GM21381 (cell line): ENCODE results near the gene GALK1.
"Not testable (repeated sequence)": the region's sequence is repeated elsewhere in the genome, so short reads cannot be mapped to it uniquely, and the experiment has no call there.

Experiments
- ATAC-seq: cut with Tn5 transposase; IDR thresholded peaks from one replicate; pipeline ENCODE4 v1.9.1; 2021; ENCODE audit warnings: mild to moderate bottlenecking, moderate library complexity; ENCODE audit not compliant: unreplicated experiment

The GALK1 gene

DNA sequence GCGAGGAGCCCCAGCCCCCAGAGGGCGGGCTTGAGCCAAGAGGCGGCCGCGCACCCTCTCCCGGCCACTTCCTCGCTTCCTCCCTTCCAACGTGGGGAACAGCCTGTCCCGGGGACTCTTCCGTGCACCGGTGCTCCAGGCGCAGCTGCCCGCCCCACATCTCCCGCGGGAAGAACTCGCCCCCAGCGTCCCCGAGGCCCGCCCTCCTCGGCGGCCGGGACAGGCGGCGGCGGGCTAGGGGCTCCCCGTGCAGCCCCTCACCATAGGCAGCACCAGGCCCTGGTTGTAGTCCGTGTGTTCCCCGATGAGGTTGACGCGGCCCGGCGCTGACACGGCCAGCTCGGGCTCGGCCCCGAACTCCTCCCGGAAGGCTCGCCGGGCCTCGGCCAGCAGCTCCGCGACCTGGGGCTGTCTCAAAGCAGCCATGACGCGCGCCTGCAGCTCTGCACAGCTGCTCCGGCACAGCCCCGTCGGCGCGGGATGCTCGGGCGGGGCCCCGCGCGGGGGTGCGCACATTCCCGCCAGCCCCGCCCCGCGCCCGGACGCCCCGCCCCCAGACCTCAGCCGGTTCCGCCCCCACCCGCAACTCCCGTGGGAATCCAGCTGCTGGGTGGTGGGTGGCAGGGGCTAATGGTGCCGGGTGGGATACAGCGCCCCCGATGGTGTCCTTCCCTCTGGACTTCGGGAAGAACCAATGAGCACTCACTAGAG, at the start of gene GALK1:
Gene GALK1 (minus strand): TSS at position 482 of the 711 bp plus-strand sequence. CDS start 56 bp downstream, at position 426.
- peak; percentile 74 for ATAC-seq

DNA sequence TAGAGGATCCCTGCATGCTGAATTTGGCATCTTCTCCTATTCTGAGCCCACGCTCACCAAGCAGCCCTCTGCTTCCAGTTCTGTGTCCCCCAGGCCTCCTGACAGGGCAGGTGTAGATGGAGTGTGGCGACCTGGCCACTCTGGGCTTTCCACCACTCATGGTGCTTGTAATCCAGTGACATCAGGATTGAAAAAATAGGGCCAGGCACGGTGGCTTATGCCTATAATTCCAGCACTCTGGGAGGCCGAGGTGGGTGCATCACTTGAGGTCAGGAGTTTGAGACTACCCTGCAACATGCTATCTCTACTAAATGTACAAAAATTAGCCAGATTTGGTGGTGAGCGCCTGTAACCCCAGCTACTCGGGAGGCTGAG, 49.0 kb upstream of the GALK1 start:
- ATAC-seq, result no peak

DNA sequence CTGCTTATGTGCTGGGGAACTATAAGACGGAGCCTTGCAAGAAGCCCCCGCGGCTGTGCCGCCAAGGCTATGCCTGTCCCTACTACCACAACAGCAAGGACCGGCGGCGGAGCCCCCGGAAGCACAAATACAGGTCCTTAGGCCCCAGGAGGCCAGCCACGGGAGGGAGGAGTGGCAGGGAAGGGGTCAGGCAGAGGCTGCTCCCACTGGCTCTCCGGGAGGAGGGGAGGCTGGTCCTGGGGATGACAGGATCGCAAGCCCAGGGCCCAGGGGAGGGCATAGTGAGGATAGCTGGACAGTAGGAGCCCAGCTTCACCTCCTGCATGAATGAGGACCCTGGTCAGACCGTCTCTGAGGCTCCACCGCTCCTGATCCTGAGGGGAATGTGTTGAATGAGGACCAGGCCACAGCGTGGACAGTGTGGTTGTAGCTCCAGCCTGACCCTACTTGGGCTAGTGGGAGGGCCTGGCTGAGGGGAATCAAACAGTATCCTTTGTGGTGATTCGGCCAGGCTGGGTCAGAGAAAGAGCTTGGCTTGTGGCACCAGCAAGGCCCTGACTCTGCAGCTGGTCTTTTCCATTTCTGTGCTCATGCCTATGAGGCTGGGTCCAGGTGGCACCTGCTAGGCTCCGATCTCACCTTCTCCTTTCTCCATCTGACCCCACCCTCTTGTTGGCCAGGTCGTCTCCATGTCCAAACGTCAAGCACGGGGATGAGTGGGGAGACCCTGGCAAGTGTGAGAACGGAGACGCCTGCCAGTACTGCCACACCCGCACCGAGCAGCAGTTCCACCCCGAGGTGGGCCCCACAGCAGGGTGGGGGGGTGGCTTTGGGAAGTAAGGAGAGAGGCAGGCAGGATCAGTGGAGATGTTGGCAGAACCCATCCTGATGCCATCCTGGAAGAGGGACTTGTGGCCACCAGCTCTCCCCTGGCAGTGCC, 48.4 kb upstream of the GALK1 start:
- ATAC-seq, result no peak

DNA sequence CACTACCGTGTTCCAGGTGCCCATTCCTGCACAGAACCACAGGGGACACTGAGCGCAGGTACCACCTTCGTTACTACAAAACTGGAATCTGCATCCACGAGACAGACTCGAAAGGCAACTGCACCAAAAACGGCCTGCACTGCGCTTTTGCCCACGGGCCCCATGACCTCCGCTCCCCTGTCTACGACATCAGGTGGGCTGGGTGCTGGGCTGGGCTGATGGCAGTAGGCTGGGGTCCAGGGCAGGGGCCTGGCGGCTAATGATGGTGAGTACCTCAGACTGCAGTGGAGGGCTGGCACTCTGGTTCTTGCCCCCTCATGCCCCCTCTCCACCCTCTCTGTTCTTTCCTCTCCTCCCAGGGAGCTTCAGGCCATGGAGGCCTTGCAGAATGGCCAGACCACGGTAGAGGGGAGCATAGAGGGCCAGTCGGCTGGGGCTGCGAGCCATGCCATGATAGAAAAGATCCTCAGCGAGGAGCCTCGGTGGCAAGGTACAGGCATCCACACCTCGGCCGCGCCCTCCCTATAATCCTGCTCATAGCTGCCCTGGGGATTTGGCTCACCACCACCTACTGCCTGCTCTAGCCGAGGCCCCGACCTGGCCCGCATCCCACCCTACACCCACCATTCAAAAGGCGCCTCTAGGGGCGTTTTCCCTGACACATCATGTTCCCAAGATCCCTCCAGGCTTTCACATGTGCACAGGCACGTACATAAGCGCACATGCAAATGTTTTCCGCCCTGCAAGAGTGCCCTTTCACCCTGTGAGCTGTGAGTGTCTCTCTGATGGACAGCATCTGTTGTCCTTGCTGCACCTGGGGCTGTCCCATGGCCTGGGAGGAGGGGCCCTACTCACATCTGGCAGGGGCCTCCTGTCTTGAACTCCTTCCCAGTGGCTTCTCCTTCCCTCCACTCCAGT, 47.4 kb upstream of the GALK1 start:
- no peak for ATAC-seq

DNA sequence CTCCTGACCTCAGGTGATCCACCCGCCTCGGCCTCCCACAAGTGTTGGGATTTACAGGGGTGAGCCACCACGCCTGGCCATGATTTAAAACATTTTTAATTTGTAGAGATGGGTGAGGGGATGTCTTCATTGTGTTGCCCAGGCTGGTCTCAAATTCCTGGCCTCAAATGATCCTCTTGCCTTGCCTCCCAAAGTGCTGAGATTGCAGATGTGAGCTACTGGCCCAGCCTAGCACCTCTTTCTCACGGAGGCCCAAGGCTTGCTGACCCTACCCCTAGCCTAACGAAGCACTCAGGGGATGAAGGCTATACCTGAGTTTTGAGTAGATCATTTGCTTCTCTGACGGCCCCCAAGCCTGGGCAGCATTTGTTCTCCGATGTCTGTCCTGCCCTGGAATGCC, 46.2 kb upstream of the GALK1 start:
- no peak for ATAC-seq

DNA sequence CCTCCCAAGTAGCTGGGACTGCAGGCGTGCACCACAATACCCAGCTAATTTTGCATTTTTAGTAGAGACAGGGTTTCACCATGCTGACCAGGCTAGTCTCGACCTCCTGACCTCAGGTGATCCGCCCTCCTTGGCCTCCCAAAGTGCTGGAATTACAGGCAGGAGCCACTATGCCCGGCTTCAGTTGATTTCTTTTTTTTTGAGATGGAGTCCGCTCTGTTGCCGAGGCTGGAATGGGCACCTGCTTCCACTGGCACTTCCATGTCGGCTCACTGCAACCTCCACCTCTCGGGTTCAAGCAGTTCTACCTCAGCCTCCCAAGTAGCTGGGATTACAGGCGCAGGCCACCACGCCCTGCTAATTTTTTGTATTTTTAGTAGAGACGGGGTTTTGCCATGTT, 45.8 kb upstream of the GALK1 start:
- not testable (repeated sequence) for ATAC-seq

DNA sequence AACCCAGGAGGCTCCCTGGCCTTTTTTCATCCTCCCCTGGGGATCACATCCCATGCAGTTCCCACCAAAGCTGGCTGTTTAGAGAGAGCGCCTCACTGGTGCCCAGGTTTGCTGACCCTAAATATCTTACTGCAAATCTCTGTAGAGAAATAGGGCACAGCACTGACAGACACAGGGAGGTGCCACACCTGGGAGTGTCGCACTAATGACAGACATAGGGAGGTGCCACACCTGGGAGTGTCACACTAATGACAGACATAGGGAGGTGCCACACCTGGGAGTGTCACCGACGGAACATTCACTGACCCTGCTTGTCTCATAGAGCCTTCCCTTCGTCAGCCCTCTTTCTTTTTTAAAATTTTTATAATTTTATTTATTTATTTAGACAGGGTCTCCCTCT, 45.2 kb upstream of the GALK1 start:
- no peak for ATAC-seq

DNA sequence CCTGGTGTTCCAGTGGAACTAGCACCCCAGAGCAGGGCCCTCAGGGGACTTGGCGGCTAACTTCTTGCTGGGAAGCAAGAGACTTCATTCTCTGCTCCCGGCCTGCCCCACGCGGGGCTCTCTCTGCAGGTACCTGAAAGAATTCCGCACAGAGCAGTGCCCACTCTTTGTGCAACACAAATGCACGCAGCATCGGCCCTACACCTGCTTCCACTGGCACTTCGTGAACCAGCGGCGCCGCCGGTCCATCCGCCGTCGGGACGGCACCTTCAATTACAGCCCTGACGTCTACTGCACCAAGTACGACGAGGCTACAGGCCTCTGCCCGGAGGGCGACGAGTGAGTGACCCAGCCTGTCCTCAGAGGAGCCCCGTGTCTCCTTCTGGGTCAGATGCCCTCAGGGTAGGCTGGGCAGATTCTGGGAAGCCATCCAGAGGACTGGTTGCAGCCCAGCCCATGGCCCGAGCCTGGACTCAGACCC, 44.7 kb upstream of the GALK1 start:
- ATAC-seq, result no peak

DNA sequence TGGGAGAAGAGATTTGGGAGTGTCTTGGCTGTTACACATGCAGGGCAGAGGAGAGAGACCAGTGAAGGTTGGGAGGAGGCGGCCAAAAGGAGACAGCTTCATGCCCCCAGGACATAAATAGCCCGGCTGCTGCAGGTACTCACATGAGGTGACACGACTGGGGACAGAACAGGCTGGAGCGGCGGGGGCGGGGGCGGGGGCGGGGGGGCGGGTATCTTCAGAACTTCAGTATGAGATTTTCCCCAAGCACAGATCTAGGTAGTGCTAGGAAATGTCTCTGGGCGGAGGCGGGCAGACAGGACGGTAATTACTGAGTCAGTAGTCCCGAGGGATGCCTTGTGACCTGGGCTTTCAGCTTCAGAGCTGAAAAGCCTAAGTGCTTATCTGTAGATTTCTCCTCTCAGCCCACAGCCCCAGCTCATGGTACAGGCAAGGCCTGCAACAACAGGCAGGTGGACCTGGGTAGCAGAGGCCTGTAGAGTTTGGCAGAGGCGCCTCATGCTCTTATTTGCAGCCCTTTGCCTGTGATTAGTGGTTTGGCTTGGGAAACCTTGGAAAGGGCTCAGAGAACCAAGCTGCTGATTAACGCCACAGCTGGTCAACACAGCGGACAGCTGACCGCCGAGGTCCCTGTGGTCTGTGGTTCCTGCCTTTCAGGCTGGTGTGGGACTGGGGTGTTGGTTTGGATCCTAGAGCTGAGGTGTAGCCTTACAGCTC, 44.1 kb upstream of the GALK1 start:
- no peak for ATAC-seq

DNA sequence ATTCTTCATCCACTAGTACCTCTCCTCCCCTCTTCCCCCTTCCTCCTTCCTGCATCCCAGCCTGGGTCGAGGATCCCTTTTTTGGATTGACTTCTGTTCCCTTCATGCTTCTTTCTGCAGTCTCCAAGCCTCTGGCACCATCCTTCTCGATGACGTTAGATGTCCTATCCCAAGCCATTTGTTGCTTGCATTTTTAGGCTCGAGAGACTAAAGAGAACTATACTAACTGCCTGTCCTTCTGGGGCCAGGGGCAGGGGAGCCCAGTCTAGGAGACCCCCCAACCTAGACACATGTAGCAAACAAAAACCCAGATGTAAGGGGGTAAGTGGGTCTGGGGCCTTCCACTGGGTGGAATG, 43.5 kb upstream of the GALK1 start:
- ATAC-seq, result no peak

DNA sequence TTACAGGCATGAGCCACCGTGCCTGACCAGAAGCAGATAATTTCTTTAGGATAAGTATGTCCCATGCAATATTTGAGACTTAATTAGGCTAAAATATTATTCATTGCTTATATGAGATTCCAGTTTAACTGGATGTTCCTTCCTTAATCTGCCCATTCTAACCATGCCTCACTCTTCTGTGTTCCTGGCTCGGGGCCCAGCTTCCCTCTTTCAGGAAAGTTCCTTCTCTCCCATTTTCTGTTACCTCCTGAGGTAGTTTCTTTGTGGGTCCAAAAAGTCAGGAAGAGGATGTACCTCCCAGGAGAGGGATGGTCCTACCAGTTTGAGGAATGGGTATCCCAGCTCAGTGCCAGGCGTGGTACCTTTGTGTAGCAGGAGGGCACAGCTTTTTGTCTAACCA, 42.9 kb upstream of the GALK1 start:
- ATAC-seq, result no peak

DNA sequence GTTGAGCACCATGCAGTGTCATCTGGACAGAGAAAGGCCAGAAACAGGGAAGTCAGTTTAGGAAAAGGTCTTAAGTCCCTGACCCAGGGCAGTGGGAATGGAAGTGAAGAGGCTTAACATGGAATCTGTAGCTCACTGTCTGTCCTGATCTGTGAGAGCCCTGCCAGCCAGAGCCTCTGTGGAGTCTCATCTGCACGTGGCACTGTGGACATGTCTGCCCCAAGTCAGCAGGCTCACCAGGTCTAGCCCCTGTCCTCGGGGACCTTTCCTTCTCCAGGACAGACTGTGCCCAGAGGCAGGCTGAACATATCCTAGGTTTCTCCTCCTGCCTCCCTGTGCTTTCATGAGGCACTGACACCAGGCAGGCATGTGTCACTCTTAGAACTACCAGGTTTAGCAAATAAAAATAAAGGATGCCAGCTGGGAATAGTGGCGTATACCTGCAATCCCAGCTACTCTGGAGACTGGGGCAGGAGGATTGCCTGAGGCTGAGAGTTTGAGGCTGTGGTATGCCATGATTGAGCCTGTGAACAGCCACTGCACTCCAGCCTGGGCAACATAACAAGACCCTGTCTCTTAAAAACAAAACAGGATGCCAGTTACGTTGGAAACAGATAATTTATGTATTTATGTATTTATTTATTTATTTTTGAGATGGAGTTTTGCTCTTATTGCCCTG, 42.0 kb upstream of the GALK1 start:
- ATAC-seq, result no peak

DNA sequence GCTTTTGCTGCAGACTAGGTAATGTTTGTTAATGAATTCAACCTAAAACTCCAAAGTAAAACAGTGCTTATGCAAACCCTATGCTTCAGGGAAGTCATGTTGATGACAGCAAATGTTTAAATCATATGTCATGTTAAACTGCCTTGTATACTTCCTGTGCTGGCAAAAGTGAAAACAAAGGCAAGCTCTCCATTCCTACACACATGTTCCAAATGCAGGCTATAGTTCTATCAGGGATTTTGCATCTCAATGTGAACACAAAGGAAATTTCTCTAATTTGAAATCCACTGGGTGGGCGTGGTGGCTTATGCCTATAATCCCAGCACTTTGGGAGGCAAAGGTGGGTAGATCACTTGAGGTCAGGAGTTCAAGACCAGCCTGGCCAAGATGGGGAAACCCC, 38.9 kb upstream of the GALK1 start:
- no peak for ATAC-seq

DNA sequence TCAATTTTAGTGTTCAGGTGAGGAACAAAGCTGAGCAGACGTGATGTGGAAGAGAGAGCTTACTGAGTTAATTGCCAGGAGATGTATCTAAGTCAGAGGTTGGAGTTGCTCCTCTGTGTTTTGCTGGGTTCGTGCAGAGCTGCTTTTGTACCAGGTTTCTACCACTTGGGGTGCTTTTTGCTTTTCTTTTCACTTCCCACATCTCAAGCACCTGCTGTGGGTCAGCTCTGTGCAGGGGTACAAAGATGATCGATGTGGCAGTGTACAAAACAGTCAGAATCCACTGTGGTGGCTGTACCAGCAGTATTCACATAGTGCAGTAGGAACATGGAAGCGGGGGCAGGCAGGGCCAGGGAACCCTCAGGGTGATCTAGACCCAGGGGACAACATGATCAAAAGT, 34.4 kb upstream of the GALK1 start:
- ATAC-seq, result no peak

DNA sequence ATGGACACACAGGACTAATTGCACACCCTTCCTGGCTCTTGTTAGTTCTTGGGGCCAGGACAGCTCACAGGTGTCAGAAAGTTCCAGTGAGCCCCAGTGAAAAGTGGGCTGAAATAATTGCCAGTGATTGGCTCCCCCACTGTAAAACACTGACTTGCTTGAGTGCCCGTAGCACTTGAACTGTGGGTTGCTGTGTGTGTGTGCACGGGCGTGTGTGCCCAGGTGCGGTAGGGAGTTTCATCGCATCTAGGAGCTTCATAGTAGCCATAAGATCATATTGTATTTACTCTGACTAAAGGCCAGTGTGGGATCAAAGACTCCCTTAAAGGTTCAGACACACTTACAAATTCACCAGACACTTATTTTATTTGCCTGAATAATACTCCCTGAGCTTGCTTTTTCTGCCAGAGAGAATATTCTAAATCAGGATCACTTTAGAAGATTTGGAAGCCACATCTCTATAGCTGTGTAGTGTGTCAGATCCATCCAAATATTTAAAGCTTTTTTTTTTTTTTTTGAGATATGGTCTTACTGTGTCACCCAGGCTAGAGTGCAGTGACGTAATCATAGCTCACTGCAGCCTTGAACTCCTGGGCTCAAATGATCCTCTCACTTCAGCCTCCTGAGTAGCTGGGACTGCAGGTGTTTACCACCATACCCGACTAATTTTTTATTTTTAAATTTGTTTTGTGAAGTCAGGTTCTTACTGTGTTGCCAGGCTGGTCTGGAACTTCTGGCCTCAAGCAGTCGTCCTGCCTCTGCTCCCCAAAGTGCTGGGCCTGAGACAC, 31.0 kb upstream of the GALK1 start:
- no peak for ATAC-seq

DNA sequence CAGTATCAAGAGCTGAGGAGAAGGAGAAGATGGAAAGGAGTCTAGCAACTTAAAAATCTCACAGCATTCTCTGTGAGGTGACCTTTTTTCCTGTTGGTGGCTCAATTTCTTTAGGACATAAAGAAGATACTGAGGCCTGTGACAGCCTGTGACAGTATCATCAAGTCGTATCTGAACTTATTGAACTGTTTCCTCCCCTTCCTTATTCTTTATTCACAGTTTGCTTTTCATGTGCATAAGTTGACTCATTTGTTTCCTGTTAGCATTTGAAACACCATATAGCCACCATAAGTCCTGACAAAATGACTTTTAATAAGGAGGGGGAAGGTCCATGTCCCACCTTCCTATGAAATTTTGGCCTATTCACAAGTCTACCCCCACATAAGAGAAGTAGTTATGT, 28.5 kb upstream of the GALK1 start:
- no peak for ATAC-seq

DNA sequence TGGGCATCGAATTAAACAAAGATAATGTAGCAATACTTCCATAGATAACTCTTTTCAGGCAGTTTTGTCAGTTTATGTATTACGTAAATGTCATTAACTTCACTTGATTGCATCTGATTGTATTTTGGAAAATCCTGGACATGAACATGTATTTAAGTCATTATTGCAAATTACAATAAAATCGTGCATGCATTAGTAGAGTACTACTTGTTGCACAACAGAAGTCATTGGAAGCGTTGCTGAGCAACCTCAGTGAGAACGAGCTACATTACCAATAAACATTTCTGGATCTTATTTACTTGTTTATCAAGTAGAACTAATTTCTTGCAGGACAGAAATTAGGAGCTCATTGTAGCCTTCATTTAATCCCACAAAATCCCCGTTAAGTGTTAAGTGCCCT, 26.3 kb upstream of the GALK1 start:
- ATAC-seq, result no peak

DNA sequence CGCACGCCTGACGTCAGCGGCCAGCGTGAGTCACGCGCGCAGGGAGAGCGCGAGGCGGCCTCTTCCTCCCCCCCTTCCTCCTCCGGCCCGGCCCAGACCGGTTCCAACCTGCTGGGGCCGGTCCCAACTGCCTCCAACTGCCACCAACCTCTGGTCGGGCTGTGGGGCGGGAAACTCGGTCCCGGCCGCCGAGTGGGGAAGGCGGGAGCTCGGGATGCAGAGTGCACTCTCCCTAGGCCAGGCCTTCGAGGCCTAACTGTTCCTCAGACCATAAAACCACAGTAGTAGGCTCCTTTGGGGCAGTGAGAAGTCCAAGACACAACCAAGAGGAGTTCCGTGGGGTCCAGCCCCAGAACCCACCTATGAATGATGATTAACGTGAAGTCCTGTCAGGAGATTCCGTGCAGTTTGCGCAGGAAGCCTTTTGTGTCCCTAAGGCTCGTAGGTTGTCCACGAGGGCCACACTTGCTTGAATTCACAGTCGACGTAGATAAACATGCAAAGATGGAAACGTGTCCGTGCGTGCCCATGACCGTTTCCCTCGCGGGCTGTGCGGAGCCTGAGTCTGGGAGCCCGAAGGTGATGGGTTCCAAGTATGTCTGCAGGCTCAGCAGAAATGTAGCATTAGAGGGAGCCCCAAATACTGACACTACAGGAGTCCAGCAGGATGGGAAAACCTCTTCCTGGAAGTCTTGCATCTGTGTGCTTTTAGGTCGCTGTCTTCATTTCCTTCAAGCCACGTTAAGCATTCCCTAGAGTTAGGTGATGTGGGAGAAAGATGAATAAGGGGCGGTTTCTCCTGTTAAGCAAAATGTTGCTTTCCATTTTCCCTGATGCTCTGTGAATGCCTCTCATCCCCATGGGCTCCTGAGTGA, 20.3 kb upstream of the GALK1 start:
- ATAC-seq, result peak; percentile 53
